ENCODE data around the gene MIF4GD.

- TF ChIP-seq CTCF (conservative IDR thresholded peaks at IDR 0.05 in 1 of 2, IDR thresholded peaks at IDR 0.05 in 1 of 2; ENCODE audit: low read depth in 1 of 2, low read length in 2 of 2) (no peak), EZH2 (IDR thresholded peaks at IDR 0.05; ENCODE audit: low read length, missing control alignments) (no peak)
These were observed 43.0 kb upstream of the MIF4GD start for GRCh38 chr17:75313941-75314551.

Data from fibroblast of lung (primary cell).